Right lobe of liver (tissue), 6 donors: ENCODE results near the gene DYSF. TPM values are rescaled to one million over a fixed set of nuclear protein-coding genes. Genes with fewer than 3 reads are reported as not detected.

Source experiments
- ATAC-seq, 4 donors: fragments of 200-7000 bp; cut with Tn5 transposase; one replicate each; pipeline ENCODE4 v1.9.1; 2020; ENCODE audit warnings: mild to moderate bottlenecking in 4 of 4, moderate library complexity in 4 of 4
- DNase-seq, 3 donors: peaks; one replicate each; pipeline ENCODE4 v3.0.0-alpha.2; 2020
- H3K27ac ChIP-seq, 3 donors: fragments of 200-600 bp; one replicate each; pipeline ENCODE4 v1.8.0; 2022
- H3K27me3 ChIP-seq, 2 donors: fragments of 200-600 bp; one replicate each; pipeline ENCODE4 v1.8.0; 2022
- H3K36me3 ChIP-seq, 4 donors: fragments of 200-600 bp; sonication (generic) in 1 of 4; one replicate each; pipeline versions ENCODE4 v1.5.1 to v1.8.0; 2017 to 2022; ENCODE audit warnings: control low read depth in 1 of 4
- H3K4me1 ChIP-seq, 4 donors: fragments of 200-600 bp; sonication (generic) in 1 of 4; one replicate each; pipeline versions ENCODE4 v1.5.1 to v1.8.0; 2017 to 2022; ENCODE audit warnings: control low read depth in 1 of 4
- H3K4me3 ChIP-seq, 3 donors: fragments of 200-600 bp; one replicate each; pipeline ENCODE4 v1.8.0; 2022
- H3K9me3 ChIP-seq, 4 donors: fragments of 200-600 bp; sonication (generic) in 1 of 4; one replicate each; pipeline versions ENCODE4 v1.5.1 to v1.8.0; 2017 to 2022; ENCODE audit warnings: control low read depth in 1 of 4
- POLR2A ChIP-seq: fragments of 450-650 bp; IDR thresholded peaks from one replicate; pipeline ENCODE4 v1.6.1; 2017; ENCODE audit warnings: antibody characterized with exemption, mild to moderate bottlenecking
- WGBS: methylation state at CpG from one replicate; pipeline ENCODE4 v1.1.6; 2018; ENCODE audit warnings: low coverage, low lambda C conversion rate; ENCODE audit not compliant: insufficient coverage; ENCODE audit errors: missing lambda C conversion rate; 5-methylcytosine and 5-hydroxymethylcytosine counted together
- intact Hi-C, 2 donors: fragments of 100-400 bp; cut with DNase I; formaldehyde crosslinking; loops; one replicate each; pipeline versions ENCODE4 v1.11.2 to v1.14.1; 2022
- total RNA-seq, 6 experiments: library from RNA; depleted of rRNA in 2 of 6; stranded (reverse); fragments of >200 nt in 2 of 6; fragmentation: NEBNext Ultra II Directional in 3 of 6; extraction: Animal tissue kit (Norgen Biotek cat#: 25700) in 3 of 6; gene quantifications; one replicate each; pipeline versions ENCODE4 v1.1.0 to v1.2.4, GENCODE V29; 2016 to 2023
- TF ChIP-seq, protein P1 (sequence below), 4 donors: fragments of 200-600 bp in 3 of 4; fragments of 450-650 bp in 1 of 4; IDR thresholded peaks; one replicate each; pipeline versions ENCODE4 v1.5.1 to v1.8.0; 2016 to 2022; ENCODE audit warnings: antibody characterized with exemption in 4 of 4, mild to moderate bottlenecking in 2 of 4
- donor health status: DM: no; HTN: yes; CAD: no.
- donor health status: DM: no; HTN: no; CAD: no.
- donor health status: DM: no; HTN: no; CAD: no.
- donor health status: DM: no; HTN: yes; CAD: no.
- donor health status: DM: no; HTN: yes; CAD: no.

Gene DYSF
- total RNA-seq, 6 experiments from 2014 or later, result 21.8 to 55.0 (median 32.9) TPM

DNA sequence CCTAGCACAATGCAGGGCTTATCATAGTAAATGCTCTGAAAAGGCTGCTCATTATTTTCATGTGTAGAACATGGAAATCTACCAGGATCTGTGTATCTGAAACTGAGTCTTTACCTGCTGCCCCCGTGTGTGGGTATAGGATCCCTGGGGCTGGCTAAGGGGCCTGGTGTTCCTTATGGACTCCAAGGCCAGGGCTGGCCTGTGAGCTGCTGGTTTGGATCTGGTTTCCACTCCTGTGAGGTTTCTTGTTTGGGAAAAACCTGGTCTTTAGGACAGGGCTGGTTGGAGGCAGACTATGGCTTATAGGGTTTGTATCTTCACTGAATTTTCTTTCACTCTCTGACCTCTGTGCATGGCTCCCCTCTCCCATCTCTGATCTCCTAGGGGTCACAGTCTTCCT lies 80.8 kb downstream of the DYSF start:
- no peak for DNase-seq
- TF ChIP-seq POLR2A, result no peak
- TF ChIP-seq, protein P1, sequence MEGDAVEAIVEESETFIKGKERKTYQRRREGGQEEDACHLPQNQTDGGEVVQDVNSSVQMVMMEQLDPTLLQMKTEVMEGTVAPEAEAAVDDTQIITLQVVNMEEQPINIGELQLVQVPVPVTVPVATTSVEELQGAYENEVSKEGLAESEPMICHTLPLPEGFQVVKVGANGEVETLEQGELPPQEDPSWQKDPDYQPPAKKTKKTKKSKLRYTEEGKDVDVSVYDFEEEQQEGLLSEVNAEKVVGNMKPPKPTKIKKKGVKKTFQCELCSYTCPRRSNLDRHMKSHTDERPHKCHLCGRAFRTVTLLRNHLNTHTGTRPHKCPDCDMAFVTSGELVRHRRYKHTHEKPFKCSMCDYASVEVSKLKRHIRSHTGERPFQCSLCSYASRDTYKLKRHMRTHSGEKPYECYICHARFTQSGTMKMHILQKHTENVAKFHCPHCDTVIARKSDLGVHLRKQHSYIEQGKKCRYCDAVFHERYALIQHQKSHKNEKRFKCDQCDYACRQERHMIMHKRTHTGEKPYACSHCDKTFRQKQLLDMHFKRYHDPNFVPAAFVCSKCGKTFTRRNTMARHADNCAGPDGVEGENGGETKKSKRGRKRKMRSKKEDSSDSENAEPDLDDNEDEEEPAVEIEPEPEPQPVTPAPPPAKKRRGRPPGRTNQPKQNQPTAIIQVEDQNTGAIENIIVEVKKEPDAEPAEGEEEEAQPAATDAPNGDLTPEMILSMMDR (IDR thresholded peaks at IDR 0.05), result no peak
- WGBS, result no CpG with 5 or more reads among the region's 1 CpG

DNA sequence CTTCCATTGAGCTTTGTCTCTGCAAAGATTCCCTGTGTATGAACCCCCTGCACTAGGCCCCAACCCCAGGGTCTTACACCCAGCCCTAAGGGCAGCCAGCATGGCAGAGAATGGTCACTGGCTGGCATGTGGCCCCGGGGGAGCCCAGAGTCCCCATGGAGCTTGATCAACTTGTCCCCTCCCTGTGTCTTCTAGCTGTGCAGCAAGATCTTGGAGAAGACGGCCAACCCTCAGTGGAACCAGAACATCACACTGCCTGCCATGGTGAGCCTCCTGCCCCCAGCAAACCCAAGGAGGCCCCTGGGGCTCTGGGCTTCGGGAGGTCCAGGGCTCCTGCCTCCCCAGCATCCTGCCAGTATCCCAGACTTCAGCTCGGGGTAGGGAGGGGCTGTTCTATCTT lies 81.5 kb downstream of the DYSF start:
- ATAC-seq, result no peak
- Histone ChIP-seq H3K27ac (no peak overlapping the region), H3K4me3 (no peak overlapping the region), H3K36me3 (peaks cover 0 to 10% (median 0%) of the 10 kb centered on the region in 4 donors), H3K9me3 (no peaks in the 10 kb centered on the region), H3K27me3 (no peaks in the 10 kb centered on the region), H3K4me1 (peaks cover 0 to 9% (median 0%) of the 10 kb centered on the region in 4 donors)
- intact Hi-C loops, result no loop called here
- peak in 1 of 3 donors; percentile 15 for DNase-seq
- WGBS, result 78% methylated on average over 1 of the region's 4 CpGs
- TF ChIP-seq, protein P1 (IDR thresholded peaks at IDR 0.05), result no peak
- no peak for TF ChIP-seq POLR2A

More for the DNA sequence above, 80.8 kb downstream of the DYSF start:
- ATAC-seq, result no peak
- H3K27me3 ChIP-seq, result no peaks in the 10 kb centered on the region
- no peak overlapping the region for H3K4me3 ChIP-seq
- H3K36me3 ChIP-seq, result peaks cover 0 to 10% (median 0%) of the 10 kb centered on the region in 4 donors
- peaks cover 0 to 9% (median 0%) of the 10 kb centered on the region in 4 donors for H3K4me1 ChIP-seq
- intact Hi-C loops, result no loop called here
- no peaks in the 10 kb centered on the region for H3K9me3 ChIP-seq
- H3K27ac ChIP-seq, result no peak overlapping the region

DNA sequence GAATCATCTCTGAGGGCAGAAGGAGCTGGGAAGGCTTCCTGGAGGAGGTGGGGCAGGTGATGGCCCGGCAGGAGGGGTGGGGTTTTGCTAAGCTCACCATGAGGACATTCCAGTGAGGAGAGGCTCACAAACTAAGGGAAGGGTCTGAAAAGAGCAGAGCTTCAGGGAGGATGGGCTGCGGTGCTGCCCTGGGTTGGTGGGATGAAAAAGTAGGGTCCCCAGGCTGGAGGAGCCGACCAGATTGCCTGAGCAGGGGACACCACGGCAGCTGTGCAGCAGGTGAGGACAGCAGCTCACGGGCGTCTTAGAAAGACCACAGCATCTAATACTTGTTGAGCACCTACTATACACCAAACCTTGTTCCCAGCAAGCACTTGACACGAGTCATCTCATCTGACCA lies 82.2 kb downstream of the DYSF start:
- H3K4me3 ChIP-seq, result no peak overlapping the region
- WGBS, result 94% methylated on average over 2 of the region's 7 CpGs
- peak in 1 of 3 donors; percentile 37 for DNase-seq
- no peaks in the 10 kb centered on the region for H3K9me3 ChIP-seq
- H3K27me3 ChIP-seq, result no peaks in the 10 kb centered on the region
- H3K27ac ChIP-seq, result no peak overlapping the region
- no peak for ATAC-seq
- H3K4me1 ChIP-seq, result peaks cover 0 to 9% (median 0%) of the 10 kb centered on the region in 4 donors
- intact Hi-C loops, result no loop called here
- TF ChIP-seq POLR2A, result no peak
- TF ChIP-seq, protein P1 (IDR thresholded peaks at IDR 0.05), result no peak
- H3K36me3 ChIP-seq, result peaks cover 0 to 10% (median 0%) of the 10 kb centered on the region in 4 donors

DNA sequence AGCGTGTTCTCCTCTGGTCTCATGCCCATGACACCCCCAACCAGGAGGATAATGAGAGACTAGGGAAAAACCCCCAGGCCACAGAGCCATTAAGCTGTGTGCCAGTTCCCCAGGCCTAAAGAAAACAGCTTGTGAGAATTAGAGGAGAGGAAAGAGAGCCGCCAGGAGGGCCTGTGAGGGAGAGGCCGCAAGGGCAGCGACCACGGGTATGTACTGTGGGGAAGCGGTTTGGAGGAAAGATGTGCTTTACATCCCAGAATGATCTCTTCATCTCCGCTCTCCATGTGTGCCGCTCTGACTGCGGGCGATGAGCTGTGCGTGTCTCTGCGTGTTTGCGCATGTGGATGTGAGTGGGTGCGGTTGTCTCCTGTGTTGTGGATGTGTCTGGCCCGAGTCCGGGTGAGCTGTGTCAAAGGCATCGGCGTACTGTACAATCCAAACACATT lies 82.9 kb downstream of the DYSF start:
- Histone ChIP-seq H3K36me3 (peaks cover 0 to 10% (median 0%) of the 10 kb centered on the region in 4 donors), H3K27me3 (no peaks in the 10 kb centered on the region), H3K27ac (no peak overlapping the region), H3K4me1 (peaks cover 0 to 4% (median 0%) of the 10 kb centered on the region in 4 donors), H3K9me3 (no peaks in the 10 kb centered on the region), H3K4me3 (no peak overlapping the region)
- intact Hi-C loops, result no loop called here
- peak in 1 of 3 donors; percentile 28 for DNase-seq
- WGBS, result 100% methylated on average over 2 of the region's 18 CpGs
- no peak for ATAC-seq
- TF ChIP-seq, protein P1 (IDR thresholded peaks at IDR 0.05), result no peak
- no peak for TF ChIP-seq POLR2A
